Body of pancreas (tissue), 4 donors: Measurements from ENCODE around the gene SOX13.

Source experiments
- POLR2A ChIP-seq, 3 donors: fragments of 450-650 bp; IDR thresholded peaks; one replicate each; pipeline ENCODE4 v1.6.1; 2016; ENCODE audit warnings: antibody characterized with exemption in 3 of 3, mild to moderate bottlenecking in 2 of 3
- TF ChIP-seq, protein P1 (sequence below), 7 experiments: fragments of 450-650 bp in 4 of 7; fragments of 200-600 bp in 3 of 7; sonication (generic) in 3 of 7; IDR thresholded peaks; one replicate each; pipeline ENCODE4 v1.5.1; 2016 to 2019; ENCODE audit warnings: antibody characterized with exemption in 7 of 7

DNA sequence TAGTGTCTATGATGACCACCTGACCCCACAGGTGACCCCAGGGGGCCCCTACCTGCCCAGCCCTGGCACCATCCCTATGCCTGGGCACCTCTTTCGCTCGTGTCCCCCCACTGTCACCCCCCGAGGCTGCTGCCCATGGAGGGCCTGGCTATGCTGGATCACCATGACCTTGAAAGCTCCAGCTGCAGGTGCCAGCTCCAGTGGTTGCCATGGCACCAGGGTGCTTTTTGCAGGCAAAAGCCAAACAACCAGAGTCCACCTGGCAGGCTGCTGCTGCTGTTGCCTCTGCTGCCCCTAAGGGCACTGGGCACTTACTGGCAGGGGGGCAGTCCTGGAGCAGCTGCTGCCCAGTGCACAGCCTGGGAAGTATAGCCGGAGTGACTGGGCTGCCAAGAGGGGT lies 57.3 kb downstream of the SOX13 start:
- TF ChIP-seq, protein P1, sequence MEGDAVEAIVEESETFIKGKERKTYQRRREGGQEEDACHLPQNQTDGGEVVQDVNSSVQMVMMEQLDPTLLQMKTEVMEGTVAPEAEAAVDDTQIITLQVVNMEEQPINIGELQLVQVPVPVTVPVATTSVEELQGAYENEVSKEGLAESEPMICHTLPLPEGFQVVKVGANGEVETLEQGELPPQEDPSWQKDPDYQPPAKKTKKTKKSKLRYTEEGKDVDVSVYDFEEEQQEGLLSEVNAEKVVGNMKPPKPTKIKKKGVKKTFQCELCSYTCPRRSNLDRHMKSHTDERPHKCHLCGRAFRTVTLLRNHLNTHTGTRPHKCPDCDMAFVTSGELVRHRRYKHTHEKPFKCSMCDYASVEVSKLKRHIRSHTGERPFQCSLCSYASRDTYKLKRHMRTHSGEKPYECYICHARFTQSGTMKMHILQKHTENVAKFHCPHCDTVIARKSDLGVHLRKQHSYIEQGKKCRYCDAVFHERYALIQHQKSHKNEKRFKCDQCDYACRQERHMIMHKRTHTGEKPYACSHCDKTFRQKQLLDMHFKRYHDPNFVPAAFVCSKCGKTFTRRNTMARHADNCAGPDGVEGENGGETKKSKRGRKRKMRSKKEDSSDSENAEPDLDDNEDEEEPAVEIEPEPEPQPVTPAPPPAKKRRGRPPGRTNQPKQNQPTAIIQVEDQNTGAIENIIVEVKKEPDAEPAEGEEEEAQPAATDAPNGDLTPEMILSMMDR (IDR thresholded peaks at IDR 0.05), result peak in 4 of 7 experiments; percentile 34 to 46 (median 42)
- TF ChIP-seq POLR2A (IDR thresholded peaks at IDR 0.05), result peak in 2 of 3 donors; percentile 46 to 50
